HG02943 (cell line): ENCODE measurements around the gene TUBD1.
"Not testable (repeated sequence)": the region's sequence is repeated elsewhere in the genome, so short reads cannot be mapped to it uniquely, and the experiment has no call there.

Experiments
- ATAC-seq: cut with Tn5 transposase; IDR thresholded peaks from one replicate; pipeline ENCODE4 v1.9.1; 2021; ENCODE audit warnings: mild to moderate bottlenecking, low read depth, moderate library complexity; ENCODE audit not compliant: unreplicated experiment

The TUBD1 gene

DNA sequence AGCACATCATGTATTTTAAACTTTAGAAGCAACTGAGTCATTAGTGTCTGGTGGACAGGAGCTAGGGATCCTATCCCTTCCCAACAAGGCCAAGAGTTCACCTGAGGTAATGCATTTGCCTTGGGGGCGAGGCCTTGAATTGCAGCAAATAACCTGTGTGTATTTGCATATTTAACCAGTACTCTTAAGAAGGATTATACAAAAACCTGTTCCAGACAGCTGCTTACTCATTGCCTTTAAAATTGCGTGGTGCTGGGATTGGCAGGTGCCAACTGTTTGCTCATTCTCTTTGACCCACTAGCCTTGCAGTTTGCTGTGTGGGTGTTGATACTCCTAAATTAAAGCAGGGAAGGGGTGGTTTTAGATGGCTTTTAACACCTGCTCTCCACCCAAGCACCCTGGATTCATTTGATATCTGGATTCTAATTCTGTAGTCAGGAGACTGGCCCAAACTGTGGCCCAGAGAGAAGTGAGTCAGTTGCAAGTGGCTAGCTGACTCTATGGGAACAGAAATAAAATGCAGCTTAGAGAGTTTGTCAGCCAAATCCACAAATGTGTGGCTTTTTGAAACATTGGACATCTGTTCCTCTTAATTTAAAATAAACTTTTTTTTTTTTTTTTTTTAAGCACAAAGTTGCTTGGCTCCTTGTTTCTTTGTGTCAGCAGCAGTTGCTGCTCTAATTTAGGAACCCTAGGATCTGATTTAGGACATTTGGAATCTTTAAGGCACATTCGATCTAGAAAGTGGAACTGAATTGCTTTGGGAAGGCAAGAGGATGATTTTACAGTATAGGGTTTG is 46.9 kb downstream of the TUBD1 start:
- no peak for ATAC-seq

- no peak for ATAC-seq
These were observed 47.7 kb downstream of the TUBD1 start for GRCh38 chr17:59844884-59845594.

DNA sequence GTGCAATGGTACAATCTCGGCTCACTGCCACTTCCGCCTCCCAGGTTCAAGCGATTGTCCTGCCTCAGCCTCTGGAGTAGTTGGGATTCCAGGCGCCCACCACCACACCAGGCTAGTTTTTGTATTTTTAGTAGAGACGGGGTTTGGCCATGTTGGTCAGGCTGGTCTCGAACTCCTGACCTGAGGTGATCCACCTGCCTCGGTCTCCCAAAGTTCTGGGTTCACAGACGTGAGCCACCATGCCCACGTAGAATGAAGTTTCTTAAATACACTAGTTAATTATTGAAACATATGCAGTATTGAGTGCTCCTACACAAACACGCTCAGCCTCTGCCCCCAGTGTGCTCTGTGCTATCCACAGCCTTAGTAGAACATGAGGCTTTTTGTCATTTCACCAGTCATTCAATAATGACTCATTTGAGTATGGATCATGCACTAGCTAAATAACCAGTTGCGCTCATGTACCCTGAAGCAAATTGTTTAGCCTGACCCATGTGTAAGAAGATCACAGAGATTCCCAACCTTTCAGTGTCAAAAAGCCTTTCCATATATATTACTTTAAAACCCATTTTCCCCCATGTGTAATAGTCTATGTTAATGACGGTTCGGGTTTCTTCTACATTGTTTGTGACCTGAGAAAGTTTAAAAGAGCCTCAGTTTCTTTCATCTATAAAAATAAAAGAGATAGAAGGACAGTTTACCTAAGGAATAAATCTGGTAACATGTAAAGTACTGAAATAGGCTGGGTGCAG is 49.7 kb downstream of the TUBD1 start:
- no peak for ATAC-seq

- not testable (repeated sequence) for ATAC-seq
These were observed 50.9 kb downstream of the TUBD1 start for GRCh38 chr17:59841882-59842263.

- ATAC-seq, result not testable (repeated sequence)
These were observed 51.5 kb downstream of the TUBD1 start for GRCh38 chr17:59841091-59841881.

DNA sequence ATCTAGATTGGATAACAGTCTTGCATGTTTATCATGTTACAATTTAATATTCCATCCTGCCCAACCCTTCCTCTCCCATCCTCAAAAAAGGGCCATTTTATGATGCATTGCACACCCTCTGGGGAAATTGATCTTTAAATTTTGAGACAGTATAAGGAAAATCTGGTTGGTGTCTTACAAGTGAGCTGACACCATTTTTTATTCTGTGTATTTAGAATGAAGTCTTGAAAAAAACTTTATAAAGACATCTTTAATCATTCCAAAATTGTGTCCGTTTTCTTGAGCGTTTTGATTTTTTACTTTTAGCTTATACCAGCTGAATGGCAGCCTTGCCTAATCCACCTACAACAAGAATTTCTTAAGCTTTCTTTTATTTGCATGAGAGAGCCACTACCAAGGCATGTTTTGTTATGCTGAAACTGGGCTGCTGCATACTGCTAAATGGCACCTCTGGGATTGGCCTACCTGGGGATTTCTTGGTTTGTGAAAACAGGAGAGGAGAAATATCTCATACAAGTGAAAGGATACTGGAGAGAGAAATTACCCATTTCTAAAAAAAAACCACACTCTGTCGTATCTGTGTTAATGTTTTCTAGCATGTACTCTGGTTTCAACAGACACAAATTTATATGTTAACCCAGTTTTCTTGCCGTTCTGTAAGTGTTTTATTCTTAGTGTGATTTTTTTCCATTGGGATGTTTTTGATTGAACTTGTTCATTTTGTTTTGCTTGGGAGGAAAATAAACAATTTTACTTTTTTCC is 52.2 kb downstream of the TUBD1 start:
- ATAC-seq, result no peak

- ATAC-seq, result no peak
These were observed 53.0 kb downstream of the TUBD1 start for GRCh38 chr17:59839651-59840328.

DNA sequence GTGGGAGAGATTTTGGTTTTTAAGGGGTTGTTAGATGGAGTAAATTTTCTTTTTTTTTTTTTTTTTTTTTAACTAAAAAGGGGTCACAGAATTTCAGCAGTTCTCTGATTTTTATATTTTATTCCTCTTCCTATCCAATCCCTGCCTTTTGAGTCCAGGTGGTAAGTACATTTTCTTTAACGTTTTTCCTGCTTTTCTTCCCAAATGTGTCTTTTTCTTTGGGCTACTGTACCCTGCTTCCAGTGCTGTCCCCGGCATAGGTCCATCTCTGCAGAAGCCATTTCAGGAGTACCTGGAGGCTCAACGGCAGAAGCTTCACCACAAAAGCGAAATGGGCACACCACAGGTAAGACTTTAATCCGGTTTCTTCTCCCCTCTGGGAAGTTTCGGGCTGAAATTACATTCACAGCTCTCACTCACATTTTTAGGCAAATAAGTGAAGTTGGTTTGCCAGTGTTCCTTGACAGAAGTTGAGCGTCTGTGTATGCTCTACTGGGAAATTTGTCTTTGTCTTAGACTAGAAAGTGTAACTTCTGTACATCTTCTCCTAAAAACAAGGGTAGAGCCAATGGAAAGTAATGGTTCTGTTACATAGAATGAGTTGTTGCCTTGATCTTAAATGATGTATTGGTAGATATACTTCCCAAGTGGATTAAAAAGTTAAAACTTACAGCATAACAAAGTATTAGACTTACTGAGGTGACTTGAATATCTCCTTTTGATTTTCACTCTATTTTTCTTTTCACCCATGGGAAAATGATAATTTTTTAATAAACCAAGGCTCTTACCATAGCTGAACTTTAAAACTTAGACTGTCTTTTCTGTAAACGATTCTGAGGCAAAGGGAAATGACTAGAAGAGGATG is 54.5 kb downstream of the TUBD1 start:
- no peak for ATAC-seq

- ATAC-seq, result peak; percentile 72
These were observed 55.3 kb downstream of the TUBD1 start for GRCh38 chr17:59837308-59838051.

GRCh38 chr17:59832883-59833379 is 59.8 kb downstream of the TUBD1 start:
- ATAC-seq, result no peak

DNA sequence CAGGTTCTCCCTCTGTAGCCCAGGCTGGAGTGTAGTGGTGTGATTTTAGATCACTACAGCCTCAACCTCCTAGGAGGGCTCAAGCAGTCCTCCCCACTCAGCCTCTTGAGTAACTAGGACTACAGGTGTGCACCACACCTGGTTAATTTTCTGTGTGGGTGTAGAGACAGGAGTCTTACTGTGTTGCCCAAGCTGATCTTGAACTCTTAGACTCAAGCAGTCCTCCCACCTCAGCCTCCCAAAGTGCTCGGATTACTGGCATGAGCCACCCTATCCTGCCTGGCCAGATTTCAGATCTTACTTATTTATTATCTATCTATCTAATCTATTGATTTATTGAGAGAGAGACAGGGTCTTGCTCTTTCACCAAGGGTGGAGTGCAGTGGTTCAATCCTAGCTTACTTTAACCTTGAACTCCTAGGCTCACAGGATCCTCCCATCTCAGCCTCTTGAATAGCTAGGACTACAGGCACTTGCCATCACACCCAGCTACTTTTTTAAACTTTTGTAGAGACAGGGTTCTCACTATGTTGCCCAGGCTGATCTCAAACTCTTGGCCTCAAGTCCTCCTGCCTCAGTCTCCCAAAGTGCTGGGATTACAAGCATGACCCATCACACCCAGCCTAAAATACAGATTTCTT is 61.8 kb downstream of the TUBD1 start:
- ATAC-seq, result no peak

- ATAC-seq, result no peak
These were observed 62.6 kb downstream of the TUBD1 start for GRCh38 chr17:59830007-59830630.

GRCh38 chr17:59829217-59830006 is 63.3 kb downstream of the TUBD1 start:
- ATAC-seq, result peak; percentile 69

GRCh38 chr17:59828819-59829216 is 63.9 kb downstream of the TUBD1 start:
- ATAC-seq, result not testable (repeated sequence)

GRCh38 chr17:59828478-59828760 is 64.3 kb downstream of the TUBD1 start:
- ATAC-seq, result no peak
